NB4 (cell line): Measurements from ENCODE around the gene DGCR2.
"Not testable (repeated sequence)": the region's sequence is repeated elsewhere in the genome, so short reads cannot be mapped to it uniquely, and the experiment has no call there.

Experiments used
- CTCF ChIP-seq: IDR thresholded peaks from one replicate; pipeline ENCODE4 v1.5.1; 2012; ENCODE audit warnings: low read depth, low read length
- MAX ChIP-seq: IDR thresholded peaks from 2 replicates; pipeline ENCODE4 v1.6.1; 2011; ENCODE audit warnings: low read depth, low read length
- POLR2A ChIP-seq: IDR thresholded peaks from 2 replicates; pipeline ENCODE4 v1.6.1; 2011; ENCODE audit warnings: mild to moderate bottlenecking; ENCODE audit not compliant: insufficient read length; ENCODE audit errors: extremely low read depth

GRCh38 chr22:19050847-19051246 lies 71.4 kb downstream of the DGCR2 start:
- not testable (repeated sequence) for TF ChIP-seq CTCF, POLR2A, MAX
